HK-2 (cell line): ENCODE data around the gene PARP12.

ENCODE experiments used
- DNase-seq: peaks from one replicate; pipeline ENCODE4 v3.0.0-alpha.2; 2018; ENCODE audit not compliant: unreplicated experiment

Gene PARP12

GRCh38 chr7:139992353-139993044 lies 70.3 kb downstream of the PARP12 start:
- no peak for DNase-seq

- DNase-seq, result no peak
Observed at GRCh38 chr7:139991911-139992310, 70.8 kb downstream of the PARP12 start.

GRCh38 chr7:139991269-139991666 lies 71.5 kb downstream of the PARP12 start:
- DNase-seq, result no peak

- no peak for DNase-seq
Observed at GRCh38 chr7:139990571-139991268, 72.0 kb downstream of the PARP12 start.

- DNase-seq, result no peak
Observed at GRCh38 chr7:139990142-139990535, 72.6 kb downstream of the PARP12 start.

GRCh38 chr7:139989366-139990141 lies 73.2 kb downstream of the PARP12 start:
- DNase-seq, result no peak

GRCh38 chr7:139987691-139988516 lies 74.8 kb downstream of the PARP12 start:
- no peak for DNase-seq

GRCh38 chr7:139985811-139986210 lies 76.9 kb downstream of the PARP12 start:
- DNase-seq, result no peak

GRCh38 chr7:139984642-139985539 lies 77.9 kb downstream of the PARP12 start:
- DNase-seq, result no peak

GRCh38 chr7:139982927-139983920 lies 79.5 kb downstream of the PARP12 start:
- no peak for DNase-seq

GRCh38 chr7:139981511-139981895 lies 81.2 kb downstream of the PARP12 start:
- no peak for DNase-seq

GRCh38 chr7:139976838-139977656 lies 85.7 kb downstream of the PARP12 start:
- DNase-seq, result no peak

GRCh38 chr7:139976055-139976837 lies 86.5 kb downstream of the PARP12 start:
- DNase-seq, result no peak

GRCh38 chr7:139974179-139974811 lies 88.5 kb downstream of the PARP12 start:
- no peak for DNase-seq
